Lower lobe of right lung (tissue), 2 donors: ENCODE data around the gene NCF2. TPM values are rescaled to one million over a fixed set of nuclear protein-coding genes. Genes with fewer than 3 reads are reported as not detected.
A peak's percentile ranks its signal among the peaks of the same experiment; 100 is the strongest.

Experiments
- ATAC-seq, 2 donors: fragments of 200-7000 bp; cut with Tn5 transposase; one replicate each; pipeline ENCODE4 v1.9.1; 2020 to 2022; ENCODE audit warnings: mild to moderate bottlenecking in 2 of 2, moderate library complexity in 2 of 2
- DNase-seq: peaks from one replicate; pipeline ENCODE4 v3.0.0-alpha.2; 2020
- H3K27ac ChIP-seq: fragments of 200-600 bp; one replicate; pipeline ENCODE4 v1.8.0; 2022
- H3K27me3 ChIP-seq: fragments of 200-600 bp; one replicate; pipeline ENCODE4 v1.8.0; 2022; ENCODE audit warnings: low read depth
- H3K36me3 ChIP-seq: fragments of 200-600 bp; one replicate; pipeline ENCODE4 v1.8.0; 2022; ENCODE audit warnings: mild to moderate bottlenecking
- H3K4me1 ChIP-seq: fragments of 200-600 bp; one replicate; pipeline ENCODE4 v1.8.0; 2022
- H3K4me3 ChIP-seq: fragments of 200-600 bp; one replicate; pipeline ENCODE4 v1.8.0; 2022; ENCODE audit warnings: mild to moderate bottlenecking
- H3K9me3 ChIP-seq: fragments of 200-600 bp; one replicate; pipeline ENCODE4 v1.8.0; 2022
- intact Hi-C: fragments of 100-400 bp; cut with DNase I; formaldehyde crosslinking; loops from one replicate; pipeline ENCODE4 v1.11.0; 2022
- total RNA-seq: library from RNA; stranded (reverse); fragmentation: NEBNext Ultra II Directional; extraction: Animal tissue kit (Norgen Biotek cat#: 25700); gene quantifications from one replicate; pipeline ENCODE4 v1.2.1, GENCODE V29; 2021
- TF ChIP-seq, protein P1 (sequence below): fragments of 200-600 bp; IDR thresholded peaks from one replicate; pipeline ENCODE4 v1.8.0; 2022; ENCODE audit warnings: antibody characterized with exemption, mild to moderate bottlenecking
- donor health status: DM: no; HTN: yes; CAD: no; lungs with severe emphysema.

The NCF2 gene
- total RNA-seq, 1 donor from 2014 or later: 211 TPM

DNA sequence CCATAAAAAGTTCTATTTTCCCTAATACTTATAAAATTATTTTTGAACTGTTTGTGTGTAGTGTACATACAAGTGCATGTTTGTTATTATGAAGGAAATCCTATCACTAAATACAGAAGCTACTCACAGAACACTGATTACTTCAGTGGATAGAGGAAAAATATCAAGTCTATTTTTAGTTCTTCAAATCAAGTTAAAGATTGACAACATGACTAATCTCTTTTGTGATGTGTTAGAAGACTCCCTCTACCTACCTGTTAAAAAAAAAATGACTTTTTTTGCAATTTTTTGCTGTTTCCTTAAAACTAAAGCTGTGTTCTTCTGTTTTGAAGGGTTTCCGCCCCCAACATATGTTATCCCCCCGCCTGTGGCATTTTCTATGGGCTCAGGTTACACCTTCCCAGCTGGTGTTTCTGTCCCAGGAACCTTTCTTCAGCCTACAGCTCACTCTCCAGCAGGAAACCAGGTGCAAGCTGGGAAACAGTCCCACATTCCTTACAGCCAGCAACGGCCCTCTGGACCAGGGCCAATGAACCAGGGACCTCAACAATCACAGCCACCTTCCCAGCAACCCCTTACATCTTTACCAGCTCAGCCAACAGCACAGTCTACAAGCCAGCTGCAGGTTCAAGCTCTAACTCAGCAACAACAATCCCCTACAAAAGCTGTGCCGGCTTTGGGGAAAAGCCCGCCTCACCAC, 45.5 kb downstream of the NCF2 start:
- TF ChIP-seq, protein P1, sequence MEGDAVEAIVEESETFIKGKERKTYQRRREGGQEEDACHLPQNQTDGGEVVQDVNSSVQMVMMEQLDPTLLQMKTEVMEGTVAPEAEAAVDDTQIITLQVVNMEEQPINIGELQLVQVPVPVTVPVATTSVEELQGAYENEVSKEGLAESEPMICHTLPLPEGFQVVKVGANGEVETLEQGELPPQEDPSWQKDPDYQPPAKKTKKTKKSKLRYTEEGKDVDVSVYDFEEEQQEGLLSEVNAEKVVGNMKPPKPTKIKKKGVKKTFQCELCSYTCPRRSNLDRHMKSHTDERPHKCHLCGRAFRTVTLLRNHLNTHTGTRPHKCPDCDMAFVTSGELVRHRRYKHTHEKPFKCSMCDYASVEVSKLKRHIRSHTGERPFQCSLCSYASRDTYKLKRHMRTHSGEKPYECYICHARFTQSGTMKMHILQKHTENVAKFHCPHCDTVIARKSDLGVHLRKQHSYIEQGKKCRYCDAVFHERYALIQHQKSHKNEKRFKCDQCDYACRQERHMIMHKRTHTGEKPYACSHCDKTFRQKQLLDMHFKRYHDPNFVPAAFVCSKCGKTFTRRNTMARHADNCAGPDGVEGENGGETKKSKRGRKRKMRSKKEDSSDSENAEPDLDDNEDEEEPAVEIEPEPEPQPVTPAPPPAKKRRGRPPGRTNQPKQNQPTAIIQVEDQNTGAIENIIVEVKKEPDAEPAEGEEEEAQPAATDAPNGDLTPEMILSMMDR: no peak
- intact Hi-C loops: no loop called here
- H3K4me1 ChIP-seq: peaks cover 7% of the 10 kb centered on the region
- H3K27ac ChIP-seq: no peak overlapping the region
- H3K9me3 ChIP-seq: no peaks in the 10 kb centered on the region
- no peaks in the 10 kb centered on the region for H3K27me3 ChIP-seq
- DNase-seq (no peak), ATAC-seq (no peak)
- no peak overlapping the region for H3K4me3 ChIP-seq
- H3K36me3 ChIP-seq: peaks cover 86% of the 10 kb centered on the region

DNA sequence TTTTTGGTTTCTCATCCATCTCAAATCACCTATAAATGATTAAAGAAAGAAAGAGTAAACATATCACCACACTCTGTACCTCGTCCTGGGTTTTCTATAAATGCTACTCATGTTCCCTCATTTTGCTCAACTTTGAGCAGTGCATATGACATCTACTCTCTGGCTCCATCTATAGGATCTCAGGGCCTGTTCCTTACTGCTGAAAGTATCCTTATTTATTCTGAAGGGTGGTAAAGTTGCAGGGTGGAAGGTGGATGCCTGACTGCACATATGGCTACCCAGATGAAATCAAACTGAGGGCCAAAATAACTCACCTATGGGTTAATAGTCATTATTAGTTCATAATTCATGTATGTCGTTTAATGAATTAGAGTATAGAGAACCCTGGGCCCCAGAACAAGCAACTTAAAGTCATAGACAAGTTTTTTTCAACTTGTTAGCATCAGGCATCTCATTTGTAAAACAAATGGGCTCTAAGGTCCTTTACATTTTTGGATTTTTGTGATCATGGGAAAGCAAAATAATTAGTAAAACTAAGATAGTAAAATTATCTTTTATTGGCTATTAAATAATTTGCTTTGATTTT, 46.5 kb downstream of the NCF2 start:
- no peak for DNase-seq
- Histone ChIP-seq H3K36me3 (peaks cover 86% of the 10 kb centered on the region), H3K4me1 (peaks cover 7% of the 10 kb centered on the region), H3K27me3 (no peaks in the 10 kb centered on the region), H3K27ac (no peak overlapping the region), H3K4me3 (no peak overlapping the region), H3K9me3 (no peaks in the 10 kb centered on the region)
- peak; percentile 69 to 85 for ATAC-seq
- intact Hi-C loops: no loop called here
- TF ChIP-seq, protein P1: peak; percentile 52

DNA sequence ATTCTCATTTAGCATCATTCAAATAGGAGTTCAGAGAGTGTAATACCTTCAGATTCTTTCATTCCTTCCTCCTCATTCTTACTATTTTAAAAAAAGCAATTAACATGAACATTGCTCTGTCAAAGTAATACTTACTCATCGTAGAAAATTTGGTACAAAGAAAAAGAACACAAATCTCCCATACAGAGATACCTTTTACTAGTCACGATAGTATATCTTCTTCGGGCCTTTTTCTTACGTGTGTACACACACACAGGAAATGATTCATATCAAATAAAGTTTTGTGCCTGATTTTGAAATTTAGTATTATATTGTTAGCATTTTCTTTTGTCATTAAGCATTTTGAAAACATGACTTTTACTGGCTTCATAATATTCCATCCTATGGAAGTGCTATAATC, 52.9 kb downstream of the NCF2 start:
- no peaks in the 10 kb centered on the region for H3K4me1 ChIP-seq
- TF ChIP-seq, protein P1: no peak
- peaks cover 98% of the 10 kb centered on the region for H3K36me3 ChIP-seq
- H3K27ac ChIP-seq: no peak overlapping the region
- intact Hi-C loops: no loop called here
- ATAC-seq: no peak
- no peaks in the 10 kb centered on the region for H3K9me3 ChIP-seq
- no peak for DNase-seq
- H3K4me3 ChIP-seq: no peak overlapping the region
- H3K27me3 ChIP-seq: no peaks in the 10 kb centered on the region

DNA sequence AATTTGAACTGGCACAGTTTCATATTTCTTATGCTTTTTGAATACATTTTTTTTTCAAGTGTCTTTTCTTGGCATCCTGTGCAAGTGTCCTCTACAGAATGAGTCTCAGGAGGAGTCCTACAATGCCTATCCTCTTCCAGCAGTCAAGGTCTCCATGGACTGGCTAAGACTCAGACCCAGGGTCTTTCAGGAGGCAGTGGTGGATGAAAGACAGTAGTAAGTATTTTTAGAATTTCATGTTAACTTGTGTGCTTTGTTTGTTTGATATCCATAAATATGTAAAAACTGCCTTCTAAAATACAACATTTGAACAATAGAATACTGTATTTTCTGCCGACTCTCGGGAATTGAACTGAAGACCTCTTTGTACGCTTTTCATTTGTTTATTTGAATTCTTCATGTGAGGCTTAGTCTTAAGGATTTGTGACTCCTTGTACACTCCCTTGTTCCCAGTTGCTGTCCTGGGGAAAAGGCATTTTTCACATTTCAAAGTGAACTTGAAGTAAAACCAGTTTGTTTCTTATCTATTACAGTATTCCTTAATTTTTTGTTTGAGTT, 56.6 kb downstream of the NCF2 start:
- H3K27me3 ChIP-seq: no peaks in the 10 kb centered on the region
- H3K27ac ChIP-seq: no peak overlapping the region
- no peaks in the 10 kb centered on the region for H3K9me3 ChIP-seq
- ATAC-seq: no peak
- intact Hi-C loops: no loop called here
- TF ChIP-seq, protein P1: no peak
- H3K36me3 ChIP-seq: peaks cover 86% of the 10 kb centered on the region
- H3K4me3 ChIP-seq: no peak overlapping the region
- no peaks in the 10 kb centered on the region for H3K4me1 ChIP-seq
- no peak for DNase-seq

DNA sequence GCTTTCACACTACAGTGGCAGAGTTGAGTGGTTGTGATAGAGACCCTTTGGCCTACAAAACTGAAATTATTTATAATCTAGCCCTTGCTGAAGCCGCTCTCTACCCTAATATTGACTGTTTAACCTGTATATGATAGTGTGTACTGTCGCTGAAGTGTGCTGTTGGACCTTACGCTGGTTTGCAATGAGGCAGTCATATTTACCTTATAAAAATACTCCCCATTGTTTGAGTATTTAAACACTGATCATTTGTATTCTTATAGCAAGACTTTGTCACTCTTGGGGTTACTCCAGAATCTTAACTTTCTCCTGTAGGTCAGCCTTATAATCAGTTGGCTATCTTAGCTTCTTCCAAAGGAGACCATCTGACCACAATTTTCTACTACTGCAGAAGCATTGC, 61.7 kb downstream of the NCF2 start:
- Histone ChIP-seq H3K9me3 (no peaks in the 10 kb centered on the region), H3K4me3 (no peak overlapping the region), H3K27ac (no peak overlapping the region), H3K4me1 (no peaks in the 10 kb centered on the region), H3K27me3 (no peaks in the 10 kb centered on the region), H3K36me3 (peaks cover 72% of the 10 kb centered on the region)
- DNase-seq (no peak), ATAC-seq (no peak)
- TF ChIP-seq, protein P1: no peak
- intact Hi-C loops: no loop called here
